Measurements from ENCODE around the gene PTGER3.

GRCh38 chr1:71087060-71087459 lies 39.4 kb upstream of the PTGER3 start:
- TF ChIP-seq CTCF (IDR thresholded peaks at IDR 0.05) (no peak), POLR2A (IDR thresholded peaks at IDR 0.05) (no peak), POLR2AphosphoS5 (IDR thresholded peaks at IDR 0.05) (no peak), EP300 (IDR thresholded peaks at IDR 0.05) (no peak)

All from gastroesophageal sphincter (tissue), 3 donors.